NCI-H146 treated with DMSO at 0.1 percent for 48 hours (cell line): ENCODE data around the gene KRT74.
A peak's percentile ranks its signal among the peaks of the same experiment; 100 is the strongest.
"Not testable (repeated sequence)": the region's sequence is repeated elsewhere in the genome, so short reads cannot be mapped to it uniquely, and the experiment has no call there.

Source experiments
- DNase-seq: peaks from one replicate; lab custom pipeline; 2025; ENCODE audit not compliant: unreplicated experiment; lab: John Stamatoyannopoulos, UW

The KRT74 gene

DNA sequence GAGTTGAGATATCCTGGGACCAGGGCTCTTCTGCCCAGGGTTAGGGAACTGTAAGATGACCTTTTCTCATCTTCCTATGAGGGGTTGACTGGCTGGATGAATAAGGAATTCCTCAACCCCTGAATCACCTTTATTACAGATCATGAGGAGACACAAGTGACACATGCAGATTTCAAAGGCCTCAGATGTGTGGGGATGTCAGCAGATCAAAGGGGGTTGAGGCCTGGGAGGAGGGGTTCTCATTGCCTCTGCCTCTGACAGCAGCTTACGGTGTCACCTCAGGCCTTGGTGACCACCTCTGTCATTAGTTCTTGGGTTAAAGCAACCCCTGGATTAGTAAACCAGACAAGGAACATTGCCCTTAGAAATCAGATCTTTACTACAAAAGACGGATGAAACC is 29.7 kb upstream of the KRT74 start:
- DNase-seq, result no peak

- DNase-seq, result no peak
These were observed 28.9 kb upstream of the KRT74 start for GRCh38 chr12:52602552-52602951.

DNA sequence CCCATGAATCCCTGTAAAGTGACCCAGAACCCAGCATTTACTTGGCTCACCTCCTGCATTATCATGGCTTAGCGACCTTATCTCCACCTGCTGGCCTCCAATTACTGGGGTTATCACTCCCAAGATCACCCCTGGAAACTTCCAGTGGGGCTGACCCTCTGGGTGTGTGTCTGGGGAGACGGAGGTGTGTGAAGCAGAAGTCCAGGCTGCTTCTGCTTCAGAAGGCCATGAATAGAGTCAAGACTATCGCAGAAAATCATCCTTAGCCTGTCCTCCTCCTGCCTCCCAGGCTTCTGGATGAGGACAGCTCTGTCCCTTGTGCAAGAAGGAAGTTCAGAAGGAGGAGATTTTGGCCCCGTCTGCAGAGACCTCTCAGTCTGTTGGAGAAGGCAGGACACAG is 28.0 kb upstream of the KRT74 start:
- DNase-seq, result no peak

GRCh38 chr12:52600941-52601481 is 27.4 kb upstream of the KRT74 start, which contains the start of gene KRT72:
Gene KRT72, minus strand, starts transcription at chr12:52601463. Its CDS starts 11 bp downstream, at chr12:52601452.
- no peak for DNase-seq

DNA sequence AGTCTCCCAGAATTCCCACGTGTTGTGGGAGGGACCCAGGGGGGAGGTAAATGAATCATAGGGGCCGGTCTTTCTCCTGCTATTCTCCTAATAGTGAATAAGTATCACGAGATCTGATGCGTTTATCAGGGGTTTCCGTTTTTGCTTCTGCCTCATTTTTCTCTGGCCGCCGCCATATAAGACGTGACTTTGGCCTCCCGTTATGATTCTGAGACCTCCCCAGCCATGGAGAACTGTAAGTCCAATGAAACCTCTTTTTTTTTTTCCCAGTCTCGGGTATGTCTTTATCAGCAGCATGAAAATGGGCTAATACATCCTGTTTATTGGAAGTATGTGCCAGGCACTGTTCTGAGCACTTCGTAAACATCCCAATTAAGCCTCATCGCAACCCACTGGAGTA is 26.8 kb upstream of the KRT74 start:
- DNase-seq, result no peak

GRCh38 chr12:52600071-52600470 is 26.4 kb upstream of the KRT74 start:
- DNase-seq, result no peak

DNA sequence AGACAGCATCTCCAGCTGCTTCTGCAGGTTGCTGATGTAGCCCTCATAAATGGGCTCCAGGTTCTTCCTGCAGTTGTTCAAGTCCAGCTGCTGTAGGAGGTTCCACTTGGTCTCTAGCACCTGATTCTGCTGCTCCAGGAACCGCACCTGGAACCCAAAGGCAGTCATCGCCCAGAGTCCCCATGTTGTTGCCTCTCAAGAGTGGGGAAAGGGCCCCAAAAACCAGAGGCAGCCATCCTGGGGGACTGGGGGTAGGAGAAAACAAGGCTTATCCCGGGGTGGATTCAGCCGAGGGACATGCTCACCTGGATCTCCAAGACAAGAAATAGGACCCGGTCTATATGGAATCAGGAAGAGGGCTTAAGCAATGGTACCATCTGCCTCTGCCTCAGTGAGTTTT is 25.3 kb upstream of the KRT74 start:
- DNase-seq, result no peak

GRCh38 chr12:52594237-52594636 is 20.6 kb upstream of the KRT74 start:
- not testable (repeated sequence) for DNase-seq

DNA sequence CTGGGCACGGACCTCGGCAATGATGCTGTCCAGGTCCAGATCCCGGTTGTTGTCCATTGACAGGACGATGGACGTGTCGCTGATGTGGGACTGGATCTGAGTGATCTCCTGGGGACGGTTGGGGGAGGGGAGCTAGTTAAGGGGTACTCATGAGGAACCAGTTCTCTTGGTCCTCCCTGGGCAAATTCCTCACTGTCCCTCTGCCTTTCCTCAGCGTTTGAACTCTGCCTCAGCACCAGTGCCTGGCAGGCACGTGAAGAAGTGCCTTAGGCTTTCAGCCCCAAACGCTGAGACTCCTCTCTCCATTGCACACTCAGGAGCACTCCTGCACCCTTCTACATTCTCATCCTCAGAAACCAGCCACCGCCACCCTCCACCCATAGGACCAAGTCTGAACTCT is 17.9 kb upstream of the KRT74 start:
- no peak for DNase-seq

DNA sequence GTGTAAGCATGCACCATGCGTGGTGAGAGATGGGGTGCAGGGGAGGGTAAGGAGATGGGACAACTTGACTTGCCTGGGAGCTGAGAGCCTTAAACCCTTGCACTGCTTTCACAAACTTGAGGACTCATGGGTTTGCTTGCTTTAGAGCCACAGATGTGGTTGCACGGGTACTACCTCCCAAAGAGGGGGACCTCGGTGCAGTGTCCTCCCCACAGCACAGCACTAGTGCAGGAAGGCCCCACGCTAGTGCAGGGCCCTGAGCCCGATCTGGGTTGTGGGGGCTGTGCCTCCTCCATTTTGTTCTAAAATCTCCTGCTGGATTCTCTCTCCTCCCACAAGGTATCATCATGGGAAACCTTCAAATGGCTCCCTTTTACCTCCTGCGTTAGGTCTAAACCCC is 16.4 kb upstream of the KRT74 start:
- no peak for DNase-seq

- DNase-seq, result no peak
These were observed 13.9 kb upstream of the KRT74 start for GRCh38 chr12:52587563-52587962.

DNA sequence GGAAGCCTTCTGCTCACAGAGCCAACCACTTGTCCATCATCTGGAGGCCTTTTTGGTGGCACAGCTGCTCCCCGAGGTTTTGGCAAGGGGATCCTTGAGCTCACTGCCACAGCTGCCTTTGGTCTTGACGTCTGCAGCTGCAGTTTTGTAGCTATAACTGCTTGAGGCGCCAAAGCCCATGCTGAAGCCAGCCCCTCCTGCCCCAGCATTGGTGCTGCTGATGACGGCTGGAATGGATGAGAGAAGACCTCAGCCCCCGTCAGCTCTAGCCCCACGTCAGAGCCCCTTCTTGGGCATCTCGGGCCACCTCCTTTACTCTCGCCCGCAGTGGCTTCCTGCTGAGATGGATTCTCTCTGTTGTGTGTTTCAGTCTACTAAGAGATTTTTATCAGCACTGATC is 12.3 kb upstream of the KRT74 start:
- DNase-seq, result no peak

- no peak for DNase-seq
These were observed 11.4 kb upstream of the KRT74 start for GRCh38 chr12:52585066-52585465.

- no peak for DNase-seq
These were observed 10.6 kb upstream of the KRT74 start for GRCh38 chr12:52584156-52584682.

DNA sequence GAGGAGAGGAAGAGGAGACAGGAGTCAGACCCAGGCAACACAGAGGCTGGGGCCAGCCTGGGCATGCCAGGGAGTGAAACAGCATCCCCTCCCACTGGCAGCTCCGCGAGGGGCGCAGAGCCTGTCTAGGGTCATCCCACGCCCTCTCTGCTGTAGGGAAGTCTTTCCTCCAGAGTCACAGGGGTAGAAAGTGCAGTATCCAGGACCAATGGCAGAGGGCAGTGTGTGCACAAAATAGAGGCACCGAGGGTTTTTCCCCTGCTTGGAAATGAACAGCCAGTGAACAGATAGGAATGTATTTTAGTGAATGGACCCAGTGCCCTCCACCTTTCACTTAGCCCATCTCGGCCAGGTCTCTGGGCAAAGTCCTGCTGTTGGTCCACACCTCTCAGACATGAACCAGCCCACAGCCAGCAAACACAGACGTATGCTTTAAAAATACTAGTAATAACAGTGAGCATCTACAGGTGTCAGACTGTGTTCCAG is 9.4 kb upstream of the KRT74 start:
- DNase-seq, result peak; percentile 9

GRCh38 chr12:52582486-52582885 is 8.8 kb upstream of the KRT74 start:
- no peak for DNase-seq

- no peak for DNase-seq
These were observed 7.8 kb upstream of the KRT74 start for GRCh38 chr12:52581481-52581880.

- no peak for DNase-seq
These were observed 7.4 kb upstream of the KRT74 start for GRCh38 chr12:52581066-52581465.

- no peak for DNase-seq
These were observed 6.9 kb upstream of the KRT74 start for GRCh38 chr12:52580496-52580895.

DNA sequence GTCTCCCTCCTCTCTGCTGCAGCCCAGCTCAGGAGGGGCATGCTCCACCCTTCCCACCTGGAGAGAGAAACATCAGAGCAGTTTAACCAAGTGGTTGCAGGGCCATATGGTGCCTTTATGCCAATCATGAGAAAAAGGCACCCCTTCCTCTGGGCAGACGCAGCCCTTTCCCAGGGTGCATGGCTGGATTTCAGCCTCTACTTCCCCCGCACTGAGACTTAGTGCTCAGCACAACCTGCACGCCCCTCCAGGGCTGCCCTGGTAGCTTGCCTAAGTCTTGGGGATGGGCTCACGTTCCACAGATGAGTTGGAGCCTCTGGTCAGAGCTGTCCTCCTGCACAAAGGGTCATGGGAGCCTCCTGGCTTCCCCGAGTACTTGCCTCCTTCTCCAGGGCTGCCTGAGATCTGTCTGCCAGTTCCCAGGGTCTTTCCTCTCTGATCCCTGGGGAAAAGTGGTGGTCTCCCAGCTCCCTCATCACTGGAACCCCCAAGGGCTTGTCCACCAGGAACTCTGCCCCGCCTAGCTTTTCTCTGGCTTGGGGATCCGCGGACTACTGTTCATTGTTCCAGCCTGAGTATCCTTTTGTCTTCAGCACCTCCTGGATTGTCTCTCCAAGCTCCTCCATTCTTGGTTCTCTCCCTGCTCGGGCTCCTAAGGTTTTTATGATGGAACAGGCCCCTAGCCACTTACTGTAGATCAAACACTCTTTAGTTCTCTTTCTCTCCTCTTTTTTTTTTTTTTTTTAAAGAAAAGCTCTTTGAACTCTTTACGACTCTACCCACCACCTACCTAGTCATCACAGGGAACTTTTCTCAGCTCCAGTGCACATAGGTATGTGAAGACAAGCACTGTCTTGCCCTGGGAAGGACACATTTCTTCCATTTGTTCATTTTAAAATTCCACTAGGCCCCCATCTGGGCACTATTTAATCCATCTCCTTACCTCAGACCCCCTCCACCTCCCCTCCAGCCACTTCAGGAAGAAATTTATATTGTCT is 6.1 kb upstream of the KRT74 start:
- no peak for DNase-seq

- no peak for DNase-seq
These were observed 4.8 kb upstream of the KRT74 start for GRCh38 chr12:52578469-52578868.

DNA sequence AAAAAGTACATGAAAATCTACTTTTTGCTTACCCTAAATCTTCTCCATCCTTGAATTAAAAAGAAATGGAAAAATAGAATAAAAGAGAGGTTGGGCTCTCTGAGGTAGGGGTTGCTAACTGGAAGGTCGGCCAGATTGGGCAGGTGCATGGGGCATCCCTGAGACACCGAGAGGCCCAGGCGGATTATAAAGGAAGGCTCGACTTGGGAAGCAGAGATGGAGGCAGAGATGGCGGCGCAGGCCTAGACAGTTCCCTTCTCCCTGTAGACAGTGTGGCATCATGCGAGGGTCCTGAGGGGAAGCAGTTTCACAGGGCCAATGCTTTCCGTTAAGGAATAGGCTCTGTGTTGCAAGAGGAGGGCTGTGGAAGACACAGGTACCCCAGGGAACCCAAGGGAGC is 3.7 kb upstream of the KRT74 start:
- no peak for DNase-seq
